GM04503 (cell line): ENCODE data around the gene DEGS2.

ENCODE experiments used
- DNase-seq: peaks from one replicate; pipeline ENCODE4 v3.0.0-alpha.2; 2012; ENCODE audit warnings: low read depth

DEGS2 gene

DNA sequence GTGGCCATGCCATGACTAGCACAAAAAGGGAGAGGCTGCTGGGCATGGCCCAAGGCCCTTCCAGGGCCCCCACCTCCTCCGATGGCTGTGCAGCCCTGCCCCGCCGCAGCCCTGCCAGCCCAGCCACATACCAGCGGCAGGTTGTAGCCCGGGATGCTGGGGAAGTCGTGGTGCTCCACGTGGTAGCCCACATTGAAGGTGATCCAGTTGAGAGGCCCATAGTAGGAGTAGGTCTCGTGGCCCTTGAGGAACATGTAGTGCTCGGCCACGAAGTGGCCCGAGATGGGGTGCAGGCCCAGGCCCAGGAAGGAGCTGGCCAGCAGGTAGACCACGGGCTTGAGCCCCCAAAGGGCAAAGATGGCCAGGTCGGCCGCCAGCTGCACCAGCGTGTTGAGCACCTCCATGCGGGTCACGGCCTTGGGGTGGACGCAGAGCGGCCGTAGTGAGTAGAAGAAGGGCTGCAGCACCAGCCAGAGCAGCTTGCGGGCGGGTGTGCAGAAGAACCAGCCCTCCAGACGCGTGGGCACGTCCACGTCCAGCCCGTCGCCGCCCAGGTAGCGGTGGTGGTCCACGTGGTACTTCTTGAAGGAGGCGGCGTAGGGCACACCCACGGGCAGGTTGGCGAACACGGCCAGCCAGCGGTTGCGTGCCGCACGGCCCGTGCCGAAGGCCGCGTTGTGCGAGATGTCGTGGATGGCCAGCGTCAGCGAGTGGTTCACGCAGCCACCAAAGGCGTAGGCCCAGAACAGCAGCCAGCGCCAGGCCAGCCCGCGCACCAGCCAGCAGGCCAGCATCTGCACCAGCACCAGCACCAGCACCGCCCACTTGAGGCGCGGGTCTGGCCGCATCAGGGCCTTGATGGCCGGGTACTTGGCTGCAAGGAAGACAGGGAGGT is 10.4 kb downstream of the DEGS2 start:
- DNase-seq: no peak

DNA sequence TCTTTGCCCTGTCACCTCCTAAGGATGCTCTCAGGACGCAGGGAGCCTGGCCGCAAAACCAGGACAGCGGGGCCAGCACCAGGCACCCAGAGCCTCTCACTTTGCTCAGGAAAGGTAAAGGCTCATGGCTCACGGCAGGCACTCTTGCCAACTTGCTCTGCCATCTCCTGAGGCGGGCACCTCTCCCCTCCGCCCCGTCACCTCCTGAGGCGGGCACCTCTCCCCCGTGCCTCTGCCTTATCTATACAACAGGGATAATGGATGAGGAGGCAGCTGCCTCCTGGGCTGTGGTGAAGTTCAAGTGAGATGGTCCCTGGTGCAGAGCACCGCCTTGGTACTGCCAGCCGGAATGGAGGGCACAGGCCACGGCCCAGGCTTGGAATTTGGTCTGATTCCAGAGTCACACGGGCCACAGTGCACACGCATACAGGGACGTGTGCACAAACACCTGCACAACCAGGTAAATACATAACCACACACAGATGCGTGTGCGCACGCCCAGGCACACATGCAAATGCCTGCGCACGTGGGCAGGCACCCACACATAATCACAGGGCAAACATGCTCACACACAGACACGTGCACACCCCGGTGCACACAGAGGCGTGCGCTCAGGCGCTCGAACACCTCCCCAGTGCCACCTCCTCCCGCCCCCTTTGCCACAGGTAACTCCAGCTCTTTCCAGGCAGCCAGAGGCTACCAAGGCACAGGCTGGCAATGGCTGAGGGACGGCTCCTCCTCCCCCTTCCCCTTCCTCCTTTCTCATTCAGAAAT is 11.6 kb downstream of the DEGS2 start:
- DNase-seq: no peak

DNA sequence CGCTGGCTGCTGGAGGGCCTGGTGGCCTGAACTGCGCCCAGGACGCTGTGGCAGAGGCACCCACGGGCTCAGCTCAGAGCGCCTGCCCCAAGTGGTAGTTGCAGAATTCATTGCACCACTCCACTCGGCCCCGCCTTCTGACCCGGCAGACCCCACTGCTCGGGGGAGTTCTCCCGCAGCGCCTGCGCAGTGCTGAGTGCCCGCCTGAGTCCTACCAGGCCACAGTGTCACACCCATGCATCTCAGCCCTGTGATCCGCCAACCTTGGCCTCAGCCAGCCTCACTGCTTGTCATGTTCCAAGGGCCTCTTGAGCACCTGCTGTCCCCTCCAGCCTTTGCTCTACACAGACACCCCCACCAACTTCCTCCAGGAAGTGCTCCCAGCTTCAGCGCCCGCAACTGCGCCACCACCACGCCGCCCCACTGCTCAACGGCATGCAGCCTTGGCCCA is 12.2 kb downstream of the DEGS2 start:
- DNase-seq: no peak

DNA sequence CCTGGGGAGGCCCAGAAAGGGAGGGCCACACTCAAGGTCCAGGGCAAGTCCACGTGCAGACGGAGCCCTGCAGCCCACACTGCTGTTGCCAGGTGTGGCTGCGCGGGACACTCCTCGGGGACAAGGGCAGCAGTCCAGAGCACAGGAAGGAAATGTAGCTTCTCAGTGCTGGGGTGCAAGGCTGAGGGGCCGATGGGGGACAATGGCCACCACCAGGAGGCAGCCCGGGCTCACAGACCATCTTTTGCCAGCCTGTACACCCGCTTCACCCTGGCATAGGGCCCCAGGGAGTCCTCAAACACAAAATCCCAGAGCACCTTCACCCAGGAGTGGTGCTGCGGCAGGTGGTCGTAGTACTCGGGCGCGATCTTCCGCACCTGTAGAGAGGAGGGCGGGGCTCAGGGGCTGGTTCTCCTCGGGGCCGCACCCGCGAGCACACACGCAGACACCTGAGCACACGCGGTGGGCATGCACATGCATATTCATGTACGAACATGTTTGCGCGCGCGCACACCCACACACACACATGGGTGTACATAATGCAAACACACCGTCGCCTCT is 12.8 kb downstream of the DEGS2 start:
- DNase-seq: no peak

DNA sequence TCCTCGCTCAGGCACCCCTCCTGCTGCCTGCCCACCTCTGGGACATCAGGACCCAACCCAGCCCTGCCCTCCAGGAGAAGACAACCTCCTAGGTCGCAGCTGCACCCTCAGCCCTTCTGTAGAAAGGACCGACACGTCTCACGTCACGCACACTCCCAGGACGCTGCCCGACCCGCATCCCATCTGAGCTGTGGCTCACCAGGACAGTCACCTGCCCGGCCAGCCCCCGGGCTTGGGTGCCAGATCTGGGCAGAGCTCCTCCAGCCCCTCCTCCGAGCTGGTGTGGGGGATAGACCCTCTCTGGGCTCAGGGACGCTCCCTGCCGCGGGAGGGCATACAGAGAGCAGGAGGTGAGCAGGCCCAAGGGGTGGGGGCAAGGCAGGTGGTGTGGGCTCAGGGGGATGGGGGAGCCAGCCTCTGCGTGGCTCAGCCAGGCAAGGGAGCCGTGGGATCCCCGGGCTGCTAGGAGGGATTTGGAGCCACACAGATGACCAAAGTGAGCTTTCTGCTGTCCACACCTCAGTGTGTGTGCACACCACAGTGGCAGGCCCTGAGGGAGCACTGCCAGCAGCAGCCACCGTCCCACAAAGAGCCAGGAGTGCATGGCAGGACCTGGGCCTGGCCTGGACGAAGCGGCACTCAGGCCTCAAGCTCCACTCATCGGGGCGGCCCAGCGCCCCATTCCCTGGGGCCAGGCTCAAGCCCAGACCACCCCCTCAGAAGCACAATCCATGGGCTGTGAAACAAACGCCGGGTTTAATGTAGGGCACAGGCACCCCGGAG is 13.6 kb downstream of the DEGS2 start:
- no peak for DNase-seq

DNA sequence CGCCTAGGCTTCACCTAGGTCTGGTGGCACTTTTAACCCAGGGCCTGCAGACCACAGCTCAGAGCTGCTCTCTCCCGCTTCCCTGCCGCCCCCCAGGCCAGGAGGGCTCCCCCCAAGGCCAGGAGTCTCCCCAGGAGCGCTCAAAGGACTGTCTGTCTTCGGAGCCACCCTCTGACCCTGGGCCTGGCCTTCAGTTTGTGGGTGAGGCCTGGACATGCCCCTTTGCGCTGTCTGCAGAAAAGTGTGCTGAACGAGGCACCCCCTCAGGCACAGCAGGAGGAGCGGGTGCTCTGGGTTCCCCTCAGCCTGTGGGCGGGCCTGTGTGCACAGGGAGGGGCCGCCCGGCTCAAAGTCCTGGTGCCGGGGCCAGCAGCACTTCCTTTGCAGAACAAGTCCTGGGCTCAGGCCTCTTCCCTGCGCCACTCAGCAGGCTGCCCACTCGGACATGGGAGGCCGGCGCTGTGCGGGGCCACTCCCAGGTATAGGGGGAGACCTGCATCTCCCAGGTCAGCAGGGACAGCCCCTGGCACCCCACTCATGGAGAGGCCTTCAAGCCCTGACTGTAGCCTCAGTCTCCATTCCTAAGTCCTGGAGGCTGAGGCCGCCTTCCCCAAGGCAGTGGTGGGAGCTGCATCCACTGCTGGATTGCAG is 14.3 kb downstream of the DEGS2 start:
- no peak for DNase-seq

DNA sequence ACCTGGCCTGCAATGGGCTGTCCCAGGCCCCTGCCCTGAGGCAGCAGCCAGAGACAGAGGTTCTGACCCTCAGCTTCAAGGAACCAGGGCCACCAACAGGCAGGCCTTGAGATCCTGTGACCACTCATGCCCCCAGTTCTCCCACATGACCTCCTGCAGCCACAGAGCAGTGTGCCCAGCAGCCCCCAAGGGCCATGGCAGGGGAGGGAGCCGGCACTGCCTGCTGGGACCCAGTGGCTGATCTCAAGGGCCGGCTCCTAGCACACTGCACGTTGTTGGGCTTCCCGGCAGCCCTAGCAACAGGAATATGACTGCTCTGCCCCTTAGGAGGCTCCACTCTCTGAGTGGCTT is 14.8 kb downstream of the DEGS2 start:
- no peak for DNase-seq

DNA sequence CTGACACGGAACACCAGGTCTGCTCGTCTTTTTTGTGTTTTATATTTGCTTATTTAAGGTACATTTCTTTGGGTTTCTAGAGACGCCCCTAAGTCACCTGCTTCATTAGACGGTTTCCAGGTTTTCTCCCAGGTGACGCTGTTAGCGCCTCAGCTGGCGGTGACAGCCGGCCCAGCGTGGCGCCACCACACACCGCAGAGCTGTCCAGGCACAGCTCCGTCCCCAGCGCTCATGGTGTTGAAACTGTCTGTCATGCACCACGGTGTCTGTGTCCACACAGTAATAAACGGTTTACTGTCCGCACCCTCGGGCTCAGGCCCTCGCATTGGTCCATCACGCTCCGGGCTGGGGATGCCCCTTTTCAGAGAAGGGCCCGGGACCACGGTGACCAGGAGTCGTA is 15.5 kb downstream of the DEGS2 start:
- DNase-seq: no peak

DNA sequence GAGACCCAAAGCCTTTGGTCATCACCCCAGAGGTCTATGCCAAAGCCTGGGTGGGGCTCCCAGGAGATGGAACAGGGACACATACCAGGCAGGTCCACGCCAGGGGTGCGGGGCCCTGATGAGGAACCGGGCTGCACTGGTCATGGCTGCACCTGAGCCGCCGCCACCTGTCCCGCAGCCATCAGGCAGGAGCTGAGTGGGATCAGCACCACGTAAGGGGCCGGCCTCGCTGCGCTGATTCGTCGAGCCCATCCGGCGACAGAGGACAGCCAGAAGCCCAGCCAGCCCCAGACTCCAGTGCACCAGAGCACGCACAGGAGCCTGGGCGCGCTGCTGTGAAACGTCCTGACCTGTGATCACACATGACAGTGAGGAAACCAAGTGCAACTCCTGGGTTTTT is 15.9 kb downstream of the DEGS2 start:
- no peak for DNase-seq

DNA sequence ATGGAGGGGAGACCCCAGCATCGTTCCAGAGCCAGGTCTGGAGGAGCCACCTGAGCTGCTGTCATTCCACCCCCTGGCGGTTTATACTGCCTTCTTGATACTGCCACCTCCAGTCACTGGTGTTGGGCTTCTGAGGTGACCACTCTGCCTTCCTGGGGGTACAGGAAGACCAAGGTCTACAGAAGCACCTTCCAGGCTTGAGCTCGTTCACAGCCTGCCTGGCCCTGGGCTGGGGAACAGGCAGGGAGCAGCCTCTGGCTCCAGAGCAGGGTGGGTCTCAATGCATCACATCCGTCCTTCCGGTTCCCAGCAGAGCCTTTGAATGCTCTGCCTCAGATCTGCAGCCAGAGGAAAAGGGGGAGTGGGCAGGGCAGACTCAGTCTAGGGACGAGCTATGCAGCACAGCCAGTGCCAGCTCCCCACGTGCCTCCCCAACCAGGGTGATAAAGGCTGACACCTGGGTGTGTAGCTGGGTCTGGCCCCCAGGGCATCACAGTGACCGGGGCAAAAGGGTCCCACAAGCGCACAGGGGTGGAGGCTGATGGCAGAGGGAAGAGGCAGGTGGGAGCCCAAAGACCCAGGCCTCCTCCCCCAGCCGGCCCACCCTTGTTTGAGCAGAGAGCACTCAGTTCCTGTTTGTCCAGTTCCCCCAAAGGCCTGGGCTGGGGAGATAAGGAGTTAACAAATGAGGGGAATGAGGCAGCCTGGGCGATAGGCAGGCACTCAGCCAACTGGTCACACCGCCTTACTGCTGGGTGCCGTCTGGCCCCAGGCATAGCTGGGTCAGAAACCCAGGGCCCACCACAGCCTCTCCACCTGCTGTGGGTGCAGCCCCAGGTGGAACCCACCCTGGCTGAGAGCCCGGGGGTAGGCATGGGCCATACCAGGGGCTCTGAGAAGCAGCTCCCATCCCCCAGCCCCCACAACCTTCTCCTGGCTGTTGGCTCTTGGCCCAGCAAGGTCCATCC is 17.1 kb downstream of the DEGS2 start:
- DNase-seq: no peak

DNA sequence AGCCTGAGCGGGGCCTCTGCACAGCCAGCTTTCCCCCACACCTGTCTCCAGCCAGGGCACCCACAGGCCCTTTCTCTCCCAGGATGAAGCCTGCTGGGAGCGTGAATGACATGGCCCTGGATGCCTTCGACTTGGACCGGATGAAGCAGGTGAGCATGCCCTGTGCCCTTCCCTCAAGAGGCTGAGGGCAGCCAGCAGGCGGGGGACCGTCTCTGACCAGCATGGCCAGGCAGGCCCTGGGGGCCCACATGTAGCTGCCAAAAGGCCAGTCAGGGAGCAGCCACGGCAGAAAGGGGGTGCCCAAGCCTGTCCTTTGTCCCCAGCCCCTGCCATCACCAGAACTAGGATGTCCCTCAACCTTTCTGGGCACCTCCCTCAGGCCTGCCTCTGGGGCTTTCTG is 18.3 kb downstream of the DEGS2 start:
- no peak for DNase-seq

DNA sequence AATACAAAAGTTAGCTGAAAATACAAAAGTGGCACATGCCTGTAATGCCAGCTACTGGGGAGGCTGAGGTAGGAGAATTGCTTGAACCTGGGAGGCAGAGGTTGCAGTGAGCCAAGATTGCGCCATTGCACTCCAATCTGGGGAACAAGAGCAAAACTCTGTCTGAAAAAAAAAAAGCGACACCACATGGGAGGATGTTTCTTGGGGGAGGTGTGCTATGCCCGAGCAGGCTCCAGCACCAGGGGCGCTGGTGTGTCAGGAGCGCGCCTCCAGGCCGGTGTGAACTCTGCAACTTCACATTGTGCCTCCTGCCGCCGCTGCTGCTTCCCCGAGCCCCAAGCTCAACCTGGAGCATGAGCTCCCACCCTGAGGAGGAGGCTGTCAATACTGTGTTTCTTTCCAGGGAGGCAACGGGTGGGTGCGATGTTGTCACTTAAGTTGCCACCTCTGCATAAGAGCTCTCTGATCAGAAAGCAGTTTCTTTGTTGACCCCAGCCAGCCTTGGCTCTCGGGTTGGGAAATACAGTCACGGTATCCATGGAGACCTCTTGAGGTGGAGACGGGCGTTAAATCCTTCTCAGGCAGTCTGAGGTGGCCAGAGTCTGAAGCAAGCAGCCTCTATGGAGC is 18.9 kb downstream of the DEGS2 start:
- DNase-seq: no peak

DNA sequence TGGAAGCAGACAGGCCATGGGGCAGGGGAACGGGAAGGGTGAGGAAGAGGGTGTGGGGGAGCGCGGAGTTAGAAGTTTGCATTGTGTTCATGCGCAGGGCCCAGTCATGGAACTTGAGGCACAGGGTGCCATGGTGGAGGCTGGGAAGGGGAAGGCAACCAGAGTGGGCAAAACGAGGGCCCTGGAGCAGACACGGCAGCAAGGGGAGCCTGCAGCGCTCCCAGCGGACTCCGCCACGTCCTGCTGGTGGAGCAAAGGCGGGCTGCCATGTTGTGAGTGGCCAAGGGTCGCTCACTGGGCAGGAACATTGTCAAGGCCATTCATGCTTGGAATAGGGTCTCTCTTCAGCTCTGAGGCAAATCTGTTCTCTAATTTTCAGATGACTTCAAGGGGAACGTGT is 20.5 kb downstream of the DEGS2 start:
- no peak for DNase-seq

DNA sequence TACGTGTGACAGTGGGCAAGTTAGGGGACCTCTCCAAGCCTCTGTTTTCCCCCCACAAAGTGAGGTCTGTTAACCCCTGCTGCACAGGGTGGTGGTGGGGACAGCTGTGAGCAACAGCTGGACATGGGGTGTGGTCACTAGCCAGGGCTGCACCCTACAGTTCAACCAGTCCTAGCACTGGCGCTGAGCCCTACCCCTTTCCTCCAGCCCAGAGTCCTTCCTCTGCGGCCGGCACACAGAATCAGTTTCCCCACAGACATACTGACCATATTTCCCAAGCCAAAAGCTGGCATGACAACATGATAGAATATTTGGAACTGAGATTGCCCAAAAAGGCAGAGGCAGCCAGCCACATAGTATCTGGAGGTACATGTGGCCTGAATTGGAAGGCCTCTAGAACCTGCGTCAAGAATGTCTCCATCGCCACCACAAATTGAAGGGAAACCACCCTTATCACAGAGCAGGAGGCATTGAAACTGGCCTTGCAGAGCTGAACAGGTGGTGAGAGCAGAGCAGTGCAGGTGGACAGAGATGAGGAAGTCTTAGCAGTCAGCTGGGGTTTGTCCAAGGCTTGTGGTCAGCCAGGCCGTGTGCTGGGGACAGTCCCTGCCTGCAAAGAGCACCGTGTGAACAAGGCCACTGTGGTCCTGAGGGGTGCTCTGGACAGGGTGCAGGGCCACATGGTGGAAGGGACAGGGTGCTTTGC is 21.2 kb downstream of the DEGS2 start:
- no peak for DNase-seq

DNA sequence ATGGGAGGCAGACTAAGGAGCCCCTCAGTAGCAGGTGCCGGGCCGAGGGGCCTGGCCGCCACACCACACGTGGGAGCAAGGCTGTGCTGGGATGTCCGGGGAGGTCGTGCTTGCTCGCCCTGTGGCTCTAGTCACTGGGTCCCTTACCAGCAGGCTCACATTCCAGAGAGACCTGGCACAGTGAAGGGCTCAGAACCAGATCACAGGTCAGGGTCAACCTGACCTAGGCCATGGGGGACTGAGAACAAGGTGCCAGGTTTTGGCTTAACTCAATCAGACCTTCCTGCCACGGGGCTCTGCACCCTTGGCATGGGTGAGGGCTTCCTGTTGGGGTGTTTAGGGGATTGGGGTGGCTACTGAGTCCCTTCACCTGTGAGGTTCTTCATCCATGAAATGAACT is 22.3 kb downstream of the DEGS2 start:
- DNase-seq: no peak

DNA sequence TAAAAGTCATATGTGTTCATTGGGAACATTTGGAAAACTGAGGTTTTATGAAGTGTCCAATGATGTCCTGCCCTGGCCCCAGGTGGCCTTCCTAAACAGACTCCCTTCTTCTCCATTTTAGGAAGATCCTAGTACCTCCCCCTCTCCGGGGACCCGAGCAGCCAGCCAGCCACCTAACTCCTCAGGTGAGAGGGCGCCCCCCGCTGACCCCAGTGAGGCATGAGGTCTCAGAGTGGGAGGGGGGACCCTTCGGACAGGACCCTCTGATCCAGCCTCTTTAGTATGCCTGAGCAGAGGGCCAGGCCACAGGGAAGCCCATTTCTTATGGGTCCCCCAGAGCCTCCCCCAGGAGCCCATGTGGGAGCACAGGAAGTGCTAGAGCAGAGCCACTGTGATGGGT is 23.7 kb downstream of the DEGS2 start:
- no peak for DNase-seq

DNA sequence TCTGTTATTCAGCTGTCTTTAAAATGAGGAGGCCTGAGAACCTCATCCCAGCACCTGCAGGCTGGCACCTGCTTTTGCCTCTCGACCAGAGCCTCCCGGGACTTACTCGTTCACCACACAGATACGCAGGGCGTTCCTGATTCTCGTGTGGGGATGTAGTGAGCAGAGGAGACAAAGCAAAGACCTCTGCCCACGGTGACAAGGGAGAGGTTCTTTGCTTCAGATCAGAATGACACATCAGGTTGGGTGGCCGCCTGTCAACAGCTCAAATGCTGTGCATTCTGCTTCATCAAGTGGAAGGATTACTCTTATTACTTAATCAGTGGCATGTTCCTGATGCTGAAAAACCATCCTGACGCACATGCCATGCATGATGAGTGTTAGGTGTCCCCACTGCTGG is 24.4 kb downstream of the DEGS2 start:
- DNase-seq: no peak

DNA sequence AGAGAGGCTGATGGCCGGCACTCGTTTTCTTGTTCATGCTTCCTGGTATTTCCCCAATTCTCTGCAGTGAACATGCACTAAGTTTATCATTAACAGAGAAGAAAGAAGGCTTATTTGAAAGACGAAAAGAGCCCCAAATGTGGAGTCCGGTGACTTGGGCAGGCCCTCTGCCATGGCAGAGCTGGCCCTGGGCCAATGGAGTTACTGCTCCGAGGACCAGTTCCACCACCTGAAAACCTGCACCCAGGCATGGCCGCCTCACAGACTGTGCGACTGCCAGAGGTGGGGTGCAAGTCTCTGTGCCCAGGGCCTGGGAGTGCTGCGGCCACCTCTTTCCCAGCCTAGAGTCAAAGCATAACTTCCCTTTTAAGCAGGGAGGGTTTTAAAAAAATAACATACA is 24.9 kb downstream of the DEGS2 start:
- no peak for DNase-seq

DNA sequence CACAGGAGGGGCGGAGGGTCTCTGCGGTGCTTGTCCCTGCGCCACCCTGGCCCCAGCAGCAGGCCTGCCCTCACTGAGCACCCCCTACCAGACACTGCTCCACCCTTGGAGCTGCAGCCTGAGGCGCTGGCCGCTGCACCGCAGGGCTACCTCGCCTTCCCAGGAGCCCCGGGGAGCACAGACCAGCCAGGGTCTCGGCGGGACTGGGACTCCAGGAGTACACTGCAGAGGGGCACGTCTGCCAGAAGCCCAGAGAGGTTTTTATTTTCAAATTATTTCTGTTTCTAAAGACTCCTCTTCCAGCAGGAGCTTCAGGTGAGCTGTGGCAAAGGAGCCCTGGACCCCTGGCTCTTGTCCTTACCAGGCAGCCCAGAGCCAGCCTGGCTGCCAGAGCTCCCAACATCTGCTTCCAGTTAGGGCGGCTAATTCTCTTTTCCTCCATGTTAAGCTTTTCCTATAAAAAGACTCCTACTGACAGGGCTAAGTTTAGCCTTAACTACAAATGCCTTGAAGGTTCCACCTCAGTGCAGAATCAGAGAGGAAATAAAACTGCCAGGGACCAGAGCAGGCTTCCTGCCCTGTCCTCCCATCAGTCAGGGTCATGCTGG is 26.4 kb downstream of the DEGS2 start:
- DNase-seq: no peak
